OCI-LY1 (cell line): ENCODE measurements around the gene RELCH.

Experiments
- EZH2 ChIP-seq: fragments of 200-600 bp; sonication (generic), shearing (Covaris generic); IDR thresholded peaks from 2 replicates; pipeline ENCODE4 v1.8.0; 2017; ENCODE audit warnings: borderline replicate concordance, mixed run types, mild to moderate bottlenecking, antibody characterized with exemption, low read length, moderate library complexity, mixed read lengths
- TF ChIP-seq, protein P1 (sequence below): fragments of 200-600 bp; sonication (generic), shearing (Covaris generic); IDR thresholded peaks from 2 replicates; pipeline ENCODE4 v1.5.1; 2017; ENCODE audit warnings: mild to moderate bottlenecking, antibody characterized with exemption, low read length, moderate library complexity, mixed read lengths

DNA sequence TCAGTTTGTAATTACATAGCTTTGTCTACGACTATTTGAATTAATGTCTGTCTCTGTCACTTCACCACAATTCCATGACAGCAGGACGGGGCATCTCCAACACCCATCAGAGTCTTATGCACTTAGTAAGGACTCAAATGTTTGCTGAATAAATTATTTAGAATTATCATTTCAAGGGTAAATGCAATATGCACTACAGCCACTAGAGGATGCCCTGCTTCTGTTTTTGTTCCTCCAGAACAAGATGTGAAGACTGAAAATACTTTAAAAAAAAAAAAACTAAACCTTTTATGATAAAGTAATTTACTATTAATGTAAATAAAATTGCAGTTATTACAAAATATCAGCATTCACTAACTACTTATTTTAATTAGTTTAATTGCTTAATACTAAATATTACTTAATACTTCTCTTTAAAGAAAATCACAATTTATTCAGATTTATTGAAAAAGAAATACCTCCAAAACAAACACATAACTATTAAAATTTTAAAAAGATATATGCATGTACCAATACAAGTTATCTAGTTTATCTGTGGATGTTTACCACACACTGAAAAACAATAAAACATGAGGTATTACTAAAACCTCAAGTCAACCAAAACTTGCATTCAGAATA is 3.4 kb upstream of the RELCH start:
- TF ChIP-seq, protein P1, sequence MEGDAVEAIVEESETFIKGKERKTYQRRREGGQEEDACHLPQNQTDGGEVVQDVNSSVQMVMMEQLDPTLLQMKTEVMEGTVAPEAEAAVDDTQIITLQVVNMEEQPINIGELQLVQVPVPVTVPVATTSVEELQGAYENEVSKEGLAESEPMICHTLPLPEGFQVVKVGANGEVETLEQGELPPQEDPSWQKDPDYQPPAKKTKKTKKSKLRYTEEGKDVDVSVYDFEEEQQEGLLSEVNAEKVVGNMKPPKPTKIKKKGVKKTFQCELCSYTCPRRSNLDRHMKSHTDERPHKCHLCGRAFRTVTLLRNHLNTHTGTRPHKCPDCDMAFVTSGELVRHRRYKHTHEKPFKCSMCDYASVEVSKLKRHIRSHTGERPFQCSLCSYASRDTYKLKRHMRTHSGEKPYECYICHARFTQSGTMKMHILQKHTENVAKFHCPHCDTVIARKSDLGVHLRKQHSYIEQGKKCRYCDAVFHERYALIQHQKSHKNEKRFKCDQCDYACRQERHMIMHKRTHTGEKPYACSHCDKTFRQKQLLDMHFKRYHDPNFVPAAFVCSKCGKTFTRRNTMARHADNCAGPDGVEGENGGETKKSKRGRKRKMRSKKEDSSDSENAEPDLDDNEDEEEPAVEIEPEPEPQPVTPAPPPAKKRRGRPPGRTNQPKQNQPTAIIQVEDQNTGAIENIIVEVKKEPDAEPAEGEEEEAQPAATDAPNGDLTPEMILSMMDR: peak; percentile 88
- no peak for TF ChIP-seq EZH2
